KMS-11 (cell line): ENCODE data around the gene ITPR1.

ENCODE experiments used
- H2AFZ ChIP-seq: fragments of 200-600 bp; sonication (generic); 2 replicates; pipeline ENCODE4 v1.6.1; 2016; ENCODE audit warnings: antibody characterized with exemption, mixed run types, low read depth
- H3K27ac ChIP-seq: fragments of 200-600 bp; sonication (generic); 2 replicates; pipeline ENCODE4 v1.6.1; 2016; ENCODE audit warnings: mild to moderate bottlenecking, mixed run types
- H3K27me3 ChIP-seq: fragments of 200-600 bp; sonication (generic); 2 replicates; pipeline ENCODE4 v1.6.1; 2017; ENCODE audit warnings: mild to moderate bottlenecking, low read depth, mixed run types, moderate library complexity; ENCODE audit not compliant: insufficient read depth
- H3K36me3 ChIP-seq: fragments of 200-600 bp; sonication (generic); 2 replicates; pipeline ENCODE4 v1.6.1; 2017; ENCODE audit warnings: mild to moderate bottlenecking, mixed run types; ENCODE audit not compliant: insufficient read depth
- H3K4me1 ChIP-seq: fragments of 200-600 bp; sonication (generic); 2 replicates; pipeline ENCODE4 v1.6.1; 2016; ENCODE audit warnings: mild to moderate bottlenecking, low read depth, mixed run types; ENCODE audit not compliant: poor library complexity, severe bottlenecking
- H3K4me2 ChIP-seq: fragments of 200-600 bp; sonication (generic); 2 replicates; pipeline ENCODE4 v1.7.0; 2016; ENCODE audit warnings: mild to moderate bottlenecking, mixed run types
- H3K4me3 ChIP-seq: fragments of 200-600 bp; sonication (generic); IDR thresholded peaks from 2 replicates; pipeline ENCODE4 v1.6.1; 2017; ENCODE audit warnings: low read depth, low read length, mixed read lengths; ENCODE audit not compliant: insufficient read depth
- H3K79me2 ChIP-seq: fragments of 200-600 bp; sonication (generic); 2 replicates; pipeline ENCODE4 v1.6.1; 2016; ENCODE audit warnings: low read depth, mixed run types; ENCODE audit not compliant: insufficient read depth
- H3K9ac ChIP-seq: fragments of 200-600 bp; sonication (generic); 2 replicates; pipeline ENCODE4 v1.6.1; 2016; ENCODE audit warnings: mild to moderate bottlenecking, mixed run types
- H4K20me1 ChIP-seq: fragments of 200-600 bp; sonication (generic); 2 replicates; pipeline ENCODE4 v1.6.1; 2016; ENCODE audit warnings: mild to moderate bottlenecking, mixed run types; ENCODE audit not compliant: insufficient read depth
- TF ChIP-seq, protein P1 (sequence below): fragments of 200-600 bp; sonication (generic); conservative IDR thresholded peaks from 2 replicates; pipeline ENCODE4 v1.6.1; 2017; ENCODE audit warnings: low read depth, mild to moderate bottlenecking, antibody characterized with exemption, low read length, moderate library complexity, mixed read lengths

ITPR1 gene

DNA sequence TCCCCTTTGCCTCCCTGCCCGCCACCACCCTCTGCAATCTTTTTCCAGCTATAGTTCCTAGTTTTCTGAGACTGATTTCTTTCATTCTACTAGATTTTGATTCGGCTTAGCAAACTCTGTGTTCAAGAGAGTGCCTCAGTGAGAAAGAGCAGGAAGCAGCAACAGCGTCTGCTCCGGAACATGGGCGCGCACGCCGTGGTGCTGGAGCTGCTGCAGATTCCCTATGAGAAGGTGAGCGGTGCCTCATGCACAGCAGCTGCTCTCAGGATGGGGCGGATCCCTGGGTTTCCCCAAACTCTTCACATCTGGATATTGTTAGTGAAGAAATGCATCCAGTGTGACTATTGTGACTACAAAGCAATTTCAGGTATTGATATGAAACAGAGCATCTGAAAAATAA is 191.8 kb downstream of the ITPR1 start:
- Histone ChIP-seq H3K4me1 (no peaks in the 10 kb centered on the region), H3K4me3 (no peak overlapping the region), H3K27me3 (no peaks in the 10 kb centered on the region), H3K4me2 (no peak overlapping the region), H3K79me2 (no peaks in the 10 kb centered on the region), H3K27ac (no peak overlapping the region), H3K36me3 (no peaks in the 10 kb centered on the region), H2AFZ (no peak overlapping the region), H4K20me1 (no peaks in the 10 kb centered on the region), H3K9ac (no peak overlapping the region)
- TF ChIP-seq, protein P1, sequence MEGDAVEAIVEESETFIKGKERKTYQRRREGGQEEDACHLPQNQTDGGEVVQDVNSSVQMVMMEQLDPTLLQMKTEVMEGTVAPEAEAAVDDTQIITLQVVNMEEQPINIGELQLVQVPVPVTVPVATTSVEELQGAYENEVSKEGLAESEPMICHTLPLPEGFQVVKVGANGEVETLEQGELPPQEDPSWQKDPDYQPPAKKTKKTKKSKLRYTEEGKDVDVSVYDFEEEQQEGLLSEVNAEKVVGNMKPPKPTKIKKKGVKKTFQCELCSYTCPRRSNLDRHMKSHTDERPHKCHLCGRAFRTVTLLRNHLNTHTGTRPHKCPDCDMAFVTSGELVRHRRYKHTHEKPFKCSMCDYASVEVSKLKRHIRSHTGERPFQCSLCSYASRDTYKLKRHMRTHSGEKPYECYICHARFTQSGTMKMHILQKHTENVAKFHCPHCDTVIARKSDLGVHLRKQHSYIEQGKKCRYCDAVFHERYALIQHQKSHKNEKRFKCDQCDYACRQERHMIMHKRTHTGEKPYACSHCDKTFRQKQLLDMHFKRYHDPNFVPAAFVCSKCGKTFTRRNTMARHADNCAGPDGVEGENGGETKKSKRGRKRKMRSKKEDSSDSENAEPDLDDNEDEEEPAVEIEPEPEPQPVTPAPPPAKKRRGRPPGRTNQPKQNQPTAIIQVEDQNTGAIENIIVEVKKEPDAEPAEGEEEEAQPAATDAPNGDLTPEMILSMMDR = no peak

DNA sequence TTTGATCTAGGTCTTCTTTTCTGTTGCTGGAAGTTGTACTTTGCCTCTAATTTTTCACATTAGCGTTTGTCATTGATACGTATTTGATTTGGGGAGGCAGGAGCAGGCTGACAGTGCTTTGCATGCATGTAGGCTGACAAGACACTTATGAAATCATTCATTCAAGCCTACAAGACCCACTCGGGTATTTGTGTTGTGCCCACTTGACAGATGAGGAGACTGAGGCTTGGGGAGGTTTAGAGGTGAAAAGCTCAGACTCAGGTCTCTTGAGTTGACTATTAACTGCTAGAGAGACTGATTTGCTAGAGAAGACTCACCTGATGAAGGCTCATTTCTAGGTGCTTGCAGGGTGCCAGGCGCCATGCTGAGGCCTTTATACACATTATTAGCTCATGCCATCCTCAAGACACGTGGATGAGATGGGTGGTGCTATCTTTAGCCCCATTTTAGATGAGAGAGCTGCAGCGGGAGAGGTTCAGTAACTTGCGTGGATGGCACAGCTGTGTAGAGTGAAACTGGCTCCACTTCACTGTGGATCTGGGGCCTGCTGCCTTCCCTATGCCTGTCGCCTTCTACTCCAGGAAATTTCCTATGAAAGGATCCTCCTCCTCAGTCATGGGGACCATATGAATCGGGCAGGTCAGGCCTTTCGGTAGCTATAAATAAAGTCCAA is 192.7 kb downstream of the ITPR1 start:
- no peak overlapping the region for H2AFZ ChIP-seq
- H4K20me1 ChIP-seq = no peaks in the 10 kb centered on the region
- H3K4me3 ChIP-seq = no peak overlapping the region
- no peaks in the 10 kb centered on the region for H3K79me2 ChIP-seq
- no peaks in the 10 kb centered on the region for H3K36me3 ChIP-seq
- no peak overlapping the region for H3K4me2 ChIP-seq
- no peak overlapping the region for H3K27ac ChIP-seq
- TF ChIP-seq, protein P1 = no peak
- no peak overlapping the region for H3K9ac ChIP-seq
- H3K4me1 ChIP-seq = no peaks in the 10 kb centered on the region
- H3K27me3 ChIP-seq = no peaks in the 10 kb centered on the region

DNA sequence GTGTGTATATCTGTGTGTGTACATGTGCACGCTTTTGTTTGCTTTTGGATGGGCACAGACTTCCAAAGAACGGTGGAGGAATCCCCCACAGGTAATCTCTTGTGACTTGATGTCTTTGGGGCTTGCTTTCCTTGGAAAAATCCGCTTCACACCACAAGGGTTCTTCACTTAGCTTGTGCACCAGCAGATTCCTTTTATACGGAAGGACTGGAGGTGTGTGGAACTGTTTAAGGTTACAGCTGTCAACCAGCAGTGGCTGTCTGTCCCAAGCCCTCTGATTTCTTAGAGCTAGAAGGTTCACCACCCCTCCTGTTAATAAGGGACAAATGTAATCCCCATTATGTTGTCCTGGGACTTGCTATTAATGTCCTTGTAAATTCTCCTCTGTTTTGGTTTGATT is 193.5 kb downstream of the ITPR1 start:
- H3K27me3 ChIP-seq = no peaks in the 10 kb centered on the region
- no peak overlapping the region for H2AFZ ChIP-seq
- H4K20me1 ChIP-seq = no peaks in the 10 kb centered on the region
- no peak overlapping the region for H3K4me3 ChIP-seq
- H3K79me2 ChIP-seq = no peaks in the 10 kb centered on the region
- H3K27ac ChIP-seq = no peak overlapping the region
- no peak overlapping the region for H3K4me2 ChIP-seq
- no peaks in the 10 kb centered on the region for H3K36me3 ChIP-seq
- no peaks in the 10 kb centered on the region for H3K4me1 ChIP-seq
- H3K9ac ChIP-seq = no peak overlapping the region
- TF ChIP-seq, protein P1 = no peak

DNA sequence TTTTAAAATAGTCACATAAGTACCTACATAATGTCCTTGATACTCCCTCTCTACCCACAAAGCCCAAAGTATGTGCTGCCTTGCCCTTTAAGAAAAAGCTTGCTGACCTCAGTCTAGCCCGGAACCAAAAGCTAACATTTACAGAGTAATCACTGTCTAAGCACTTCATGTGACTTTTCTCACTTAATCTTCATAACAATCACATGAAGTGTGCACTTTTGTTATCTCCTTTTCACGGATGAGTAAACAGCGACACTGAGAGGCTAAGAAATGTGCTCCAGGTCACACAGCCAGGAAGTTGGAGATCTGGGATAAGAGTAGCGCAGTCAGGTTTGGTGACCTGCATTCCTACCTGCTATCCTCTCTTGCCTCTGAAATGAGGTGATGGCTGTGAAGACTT is 194.0 kb downstream of the ITPR1 start:
- Histone ChIP-seq H3K9ac (no peak overlapping the region), H3K27me3 (no peaks in the 10 kb centered on the region), H3K27ac (no peak overlapping the region), H3K4me1 (no peaks in the 10 kb centered on the region), H3K79me2 (no peaks in the 10 kb centered on the region), H2AFZ (no peak overlapping the region), H3K4me2 (no peak overlapping the region), H3K4me3 (no peak overlapping the region), H4K20me1 (no peaks in the 10 kb centered on the region), H3K36me3 (no peaks in the 10 kb centered on the region)
- TF ChIP-seq, protein P1 = no peak
